WERI-Rb-1 (cell line): ENCODE measurements around the gene RIIAD1.

Experiments
- DNase-seq: peaks from one replicate; pipeline ENCODE4 v3.0.0-alpha.2; 2020
- H3K27ac ChIP-seq: fragments of 250-450 bp; sonication (Bioruptor Pico); 2 replicates; pipeline ENCODE4 v1.5.1; 2020; ENCODE audit warnings: mild to moderate bottlenecking, moderate library complexity
- H3K27me3 ChIP-seq: fragments of 250-450 bp; sonication (Bioruptor Pico); 2 replicates; pipeline ENCODE4 v1.5.1; 2021; ENCODE audit warnings: mild to moderate bottlenecking, low read depth, moderate library complexity; ENCODE audit not compliant: insufficient read depth, severe bottlenecking
- H3K36me3 ChIP-seq: fragments of 250-450 bp; sonication (Bioruptor Pico); 2 replicates; pipeline ENCODE4 v1.5.1; 2020; ENCODE audit warnings: mild to moderate bottlenecking, moderate library complexity
- H3K4me3 ChIP-seq: 2 replicates; pipeline ENCODE4 v1.5.1; 2011; ENCODE audit warnings: low read depth, mild to moderate bottlenecking, control low read depth, low read length
- H3K9me3 ChIP-seq: fragments of 250-450 bp; sonication (Bioruptor Pico); 2 replicates; pipeline ENCODE4 v1.5.1; 2021; ENCODE audit warnings: mild to moderate bottlenecking, moderate library complexity; ENCODE audit not compliant: severe bottlenecking
- TF ChIP-seq, protein P1 (sequence below): IDR thresholded peaks from 2 replicates; pipeline ENCODE4 v1.5.1; 2011; ENCODE audit warnings: low read depth, mild to moderate bottlenecking, control low read depth, inconsistent platforms, low read length

Gene RIIAD1

DNA sequence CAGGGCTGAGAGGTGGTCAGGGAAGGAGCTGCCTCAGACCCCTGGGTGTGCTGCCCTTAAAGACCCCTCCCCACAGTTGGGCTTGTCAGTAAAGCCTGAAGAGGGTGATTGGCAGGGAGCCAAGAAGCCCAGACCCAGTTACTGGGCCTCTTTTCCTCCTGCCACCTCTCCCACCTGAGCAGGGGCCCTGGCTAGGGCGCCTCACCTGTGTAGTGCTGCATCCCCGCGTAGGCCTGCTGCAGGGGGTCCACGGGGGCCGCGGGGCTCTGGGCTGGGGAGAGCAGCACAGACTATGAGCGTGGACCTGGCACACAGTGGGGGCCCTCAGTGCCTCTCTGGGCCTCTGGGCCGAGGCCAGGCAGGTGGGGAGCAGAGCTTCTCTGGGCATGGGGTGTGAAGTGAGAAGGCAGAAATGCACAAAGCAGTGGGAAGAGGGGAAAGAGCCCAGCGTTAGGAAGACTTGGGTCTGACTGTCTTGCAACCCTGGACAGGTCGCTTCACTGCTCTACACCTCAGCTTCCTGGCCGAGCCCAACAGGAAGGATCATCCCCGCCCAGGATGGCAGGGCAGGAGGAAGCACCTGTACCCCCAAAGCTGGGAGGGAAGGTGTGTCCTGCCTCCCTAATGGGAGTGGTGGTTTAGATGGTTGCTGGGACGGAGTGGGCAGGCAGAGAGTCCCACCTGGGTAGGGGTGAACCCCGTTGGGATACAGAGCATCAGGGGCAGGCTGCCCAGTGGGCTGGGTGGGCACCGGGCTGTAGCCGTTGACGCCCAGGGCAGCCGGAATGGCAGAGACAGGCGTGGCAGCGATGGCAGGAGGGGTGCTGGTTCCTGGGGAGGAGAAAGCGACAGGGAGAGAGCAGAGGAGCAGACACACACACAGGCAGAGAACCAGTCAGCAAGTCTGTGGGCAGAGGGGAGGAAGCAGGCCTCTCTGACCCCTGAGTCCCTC lies 14.6 kb upstream of the RIIAD1 start:
- Histone ChIP-seq H3K27ac (peak overlapping the region; percentile 10; the same call in 1 of the 2 replicates), H3K4me3 (no peak overlapping the region)
- TF ChIP-seq, protein P1, sequence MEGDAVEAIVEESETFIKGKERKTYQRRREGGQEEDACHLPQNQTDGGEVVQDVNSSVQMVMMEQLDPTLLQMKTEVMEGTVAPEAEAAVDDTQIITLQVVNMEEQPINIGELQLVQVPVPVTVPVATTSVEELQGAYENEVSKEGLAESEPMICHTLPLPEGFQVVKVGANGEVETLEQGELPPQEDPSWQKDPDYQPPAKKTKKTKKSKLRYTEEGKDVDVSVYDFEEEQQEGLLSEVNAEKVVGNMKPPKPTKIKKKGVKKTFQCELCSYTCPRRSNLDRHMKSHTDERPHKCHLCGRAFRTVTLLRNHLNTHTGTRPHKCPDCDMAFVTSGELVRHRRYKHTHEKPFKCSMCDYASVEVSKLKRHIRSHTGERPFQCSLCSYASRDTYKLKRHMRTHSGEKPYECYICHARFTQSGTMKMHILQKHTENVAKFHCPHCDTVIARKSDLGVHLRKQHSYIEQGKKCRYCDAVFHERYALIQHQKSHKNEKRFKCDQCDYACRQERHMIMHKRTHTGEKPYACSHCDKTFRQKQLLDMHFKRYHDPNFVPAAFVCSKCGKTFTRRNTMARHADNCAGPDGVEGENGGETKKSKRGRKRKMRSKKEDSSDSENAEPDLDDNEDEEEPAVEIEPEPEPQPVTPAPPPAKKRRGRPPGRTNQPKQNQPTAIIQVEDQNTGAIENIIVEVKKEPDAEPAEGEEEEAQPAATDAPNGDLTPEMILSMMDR, result no peak

DNA sequence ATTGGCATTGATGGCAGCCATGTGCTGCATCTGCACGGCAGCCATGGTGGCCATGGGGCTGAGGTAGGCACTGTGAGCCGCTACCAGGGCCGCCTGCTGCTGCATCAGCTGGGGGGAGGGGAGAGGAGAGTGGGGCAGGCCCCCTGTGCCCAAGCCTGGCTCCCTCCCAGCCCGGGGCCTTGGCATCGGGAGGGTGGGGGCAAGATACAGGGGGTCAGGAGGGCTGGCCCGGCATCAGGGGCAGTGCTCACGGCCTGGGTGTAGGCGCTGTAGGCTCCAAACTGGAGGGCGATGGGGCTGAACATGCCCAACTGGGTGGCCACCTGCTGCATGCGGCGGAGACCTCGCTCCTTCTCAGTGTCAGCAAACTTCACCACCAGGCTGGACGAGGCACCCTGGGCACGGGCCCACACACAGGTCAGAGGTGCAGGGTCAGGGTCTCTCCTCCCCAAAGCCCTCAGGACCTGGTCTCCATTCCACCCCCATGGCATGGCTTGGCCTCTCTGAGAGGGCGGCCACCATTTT lies 13.7 kb upstream of the RIIAD1 start:
- Histone ChIP-seq H3K36me3 (peaks cover 95% of the 10 kb centered on the region), H3K27ac (no peak overlapping the region; the same call in 1 of the 2 replicates), H3K9me3 (no peaks in the 10 kb centered on the region), H3K27me3 (no peaks in the 10 kb centered on the region), H3K4me3 (no peak overlapping the region)
- TF ChIP-seq, protein P1, result no peak
- no peak for DNase-seq

More for the DNA sequence above, 14.6 kb upstream of the RIIAD1 start:
- Histone ChIP-seq H3K9me3 (no peaks in the 10 kb centered on the region), H3K27me3 (no peaks in the 10 kb centered on the region), H3K36me3 (peaks cover 93% of the 10 kb centered on the region)
- DNase-seq, result no peak

DNA sequence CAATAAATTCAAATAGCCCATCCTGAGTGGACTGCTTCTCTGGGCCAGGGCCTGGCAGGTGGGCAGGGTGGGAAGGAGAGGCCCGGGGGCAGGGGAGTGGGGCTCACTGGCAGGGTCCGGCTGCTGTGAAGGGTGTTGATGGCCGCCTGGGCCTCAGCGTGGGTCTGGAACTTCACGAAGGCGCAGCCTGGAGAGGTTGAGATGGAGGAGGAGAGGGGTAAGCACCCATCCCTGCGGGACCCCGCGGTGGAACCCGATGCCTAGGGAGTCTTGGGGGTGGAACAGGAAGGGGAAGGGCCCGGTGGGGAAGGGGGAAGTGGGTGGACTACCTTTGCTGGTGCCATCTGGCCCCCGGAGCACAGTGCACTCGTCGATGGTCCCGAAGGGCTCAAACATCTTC lies 12.4 kb upstream of the RIIAD1 start:
- H3K4me3 ChIP-seq, result no peak overlapping the region
- H3K27me3 ChIP-seq, result no peaks in the 10 kb centered on the region
- 0 out of 2 replicates have a peak overlapping the region, but pooled peaks have one; percentile 4 for H3K27ac ChIP-seq
- TF ChIP-seq, protein P1, result no peak
- no peak for DNase-seq
- H3K36me3 ChIP-seq, result peaks cover 95% of the 10 kb centered on the region
- no peaks in the 10 kb centered on the region for H3K9me3 ChIP-seq

DNA sequence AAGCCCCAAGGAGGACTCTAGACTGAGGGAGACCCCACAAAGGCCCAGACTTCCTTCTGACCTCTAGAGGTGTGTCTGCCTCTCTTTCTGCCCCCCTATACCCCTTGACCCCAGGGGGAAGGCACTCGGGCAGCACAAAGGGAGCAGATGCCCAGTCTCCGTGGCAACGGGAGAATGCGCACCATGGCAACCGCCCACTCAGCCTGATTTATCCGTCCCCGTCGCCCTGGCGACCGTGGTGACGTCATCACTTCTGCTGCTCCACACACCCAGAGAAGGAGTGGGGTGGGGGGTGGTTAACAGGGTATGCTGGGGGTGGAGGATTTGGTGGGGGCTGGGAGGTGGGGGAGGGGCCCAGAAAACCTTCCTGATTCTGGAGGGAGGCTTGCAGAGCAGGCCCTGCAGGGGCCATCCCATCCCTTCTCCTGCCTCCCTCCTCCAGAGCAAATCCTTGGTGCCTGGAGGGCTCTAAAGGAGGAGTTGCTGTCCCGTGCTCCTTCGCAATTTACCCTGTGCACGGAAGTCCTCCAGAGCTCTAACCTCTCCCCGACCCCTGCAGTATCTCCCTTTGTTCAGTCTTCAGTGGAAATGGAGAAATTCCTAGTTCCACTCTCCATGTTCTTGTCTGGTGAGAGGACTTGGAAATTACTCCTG lies 11.0 kb upstream of the RIIAD1 start:
- peak; percentile 94 for DNase-seq
- TF ChIP-seq, protein P1, result no peak
- Histone ChIP-seq H3K27me3 (no peaks in the 10 kb centered on the region), H3K9me3 (no peaks in the 10 kb centered on the region), H3K27ac (peak overlapping the region; percentile 90), H3K4me3 (no peak overlapping the region), H3K36me3 (peaks cover 94% of the 10 kb centered on the region)

DNA sequence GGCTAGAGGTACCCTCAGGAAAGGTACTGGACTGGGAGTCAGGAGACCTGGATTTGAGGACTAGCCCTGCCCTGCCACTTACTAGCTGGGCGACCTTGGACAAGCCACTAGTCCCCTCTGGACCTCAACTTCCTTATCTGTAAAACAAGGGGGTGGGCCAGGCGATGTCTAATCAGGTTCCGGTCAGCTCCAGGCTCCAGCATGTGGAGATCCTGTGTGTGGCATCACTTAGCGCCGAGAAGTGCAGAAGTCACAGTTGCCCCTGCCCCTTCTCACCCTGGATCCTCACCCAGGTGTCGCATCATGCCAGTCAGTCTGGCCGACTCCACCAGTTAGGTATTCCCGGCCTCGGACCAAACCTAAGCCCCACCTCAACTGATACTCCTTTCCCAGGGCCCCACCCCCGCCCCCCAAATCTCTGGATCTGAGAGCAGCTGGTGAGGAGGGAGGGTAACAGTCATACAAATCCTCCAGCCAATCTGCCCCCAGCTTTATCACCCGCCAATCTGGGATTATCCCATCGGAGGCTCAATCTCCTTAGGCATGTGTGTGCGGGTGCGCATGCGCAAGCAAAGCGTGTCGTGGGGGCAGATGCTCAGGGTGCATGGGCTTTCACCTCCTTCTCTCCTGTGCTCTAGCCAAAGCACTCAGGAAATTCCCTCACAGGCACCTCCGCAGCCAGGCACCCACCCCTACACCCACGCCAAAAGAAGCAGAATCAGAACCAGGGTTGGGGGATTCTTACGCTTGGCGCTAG lies 10.1 kb upstream of the RIIAD1 start:
- Histone ChIP-seq H3K27me3 (no peaks in the 10 kb centered on the region), H3K36me3 (peaks cover 85% of the 10 kb centered on the region), H3K9me3 (no peaks in the 10 kb centered on the region), H3K27ac (peak overlapping the region; percentile 90), H3K4me3 (peak overlapping the region; percentile 30)
- peak; percentile 100 for DNase-seq
- TF ChIP-seq, protein P1, result no peak
